OCI-LY1 (cell line): Measurements from ENCODE around the gene AHCTF1.

Experiments
- H2AFZ ChIP-seq: fragments of 200-600 bp; sonication (generic), shearing (Covaris generic); 2 replicates; pipeline ENCODE4 v1.6.0; 2014; ENCODE audit warnings: antibody characterized with exemption, mild to moderate bottlenecking, low read length
- H3F3A ChIP-seq: fragments of 200-600 bp; sonication (generic), shearing (Covaris generic); 2 replicates; pipeline ENCODE4 v1.6.0; 2014; ENCODE audit warnings: mild to moderate bottlenecking, antibody characterized with exemption, low read length, moderate library complexity; ENCODE audit not compliant: insufficient read depth
- H3K27ac ChIP-seq: fragments of 200-600 bp; sonication (generic); 2 replicates; pipeline ENCODE4 v1.5.1; 2014; ENCODE audit warnings: low read length, mixed run types, mild to moderate bottlenecking, low read depth; ENCODE audit not compliant: poor library complexity, severe bottlenecking
- H3K27me3 ChIP-seq: fragments of 200-600 bp; sonication (generic); 2 replicates; pipeline ENCODE4 v1.6.0; 2014; ENCODE audit warnings: antibody characterized with exemption, mild to moderate bottlenecking, low read length, moderate library complexity; ENCODE audit not compliant: insufficient read depth
- H3K36me3 ChIP-seq: fragments of 200-600 bp; sonication (generic); 2 replicates; pipeline ENCODE4 v1.6.1; 2014; ENCODE audit warnings: mild to moderate bottlenecking, antibody characterized with exemption, low read length, moderate library complexity, mixed read lengths; ENCODE audit not compliant: insufficient read depth
- H3K4me1 ChIP-seq: fragments of 200-600 bp; sonication (generic); 2 replicates; pipeline ENCODE4 v1.5.1; 2014; ENCODE audit warnings: mild to moderate bottlenecking, low read length, moderate library complexity; ENCODE audit not compliant: insufficient read depth, severe bottlenecking
- H3K4me2 ChIP-seq: fragments of 200-600 bp; sonication (generic), shearing (Covaris generic); 2 replicates; pipeline ENCODE4 v1.6.1; 2014; ENCODE audit warnings: low read length
- H3K4me3 ChIP-seq: fragments of 200-600 bp; sonication (generic); 2 replicates; pipeline ENCODE4 v1.5.1; 2014; ENCODE audit warnings: low read length, low read depth, mild to moderate bottlenecking, mixed read lengths; ENCODE audit not compliant: poor library complexity, severe bottlenecking
- H3K79me2 ChIP-seq: fragments of 200-600 bp; shearing (Covaris generic); 2 replicates; pipeline ENCODE4 v1.6.1; 2016; ENCODE audit warnings: mixed run types, low read length, mixed read lengths; ENCODE audit not compliant: insufficient read depth
- H3K9ac ChIP-seq: fragments of 200-600 bp; sonication (generic), shearing (Covaris generic); 2 replicates; pipeline ENCODE4 v1.6.1; 2014; ENCODE audit warnings: mild to moderate bottlenecking, low read length, mixed read lengths
- H3K9me2 ChIP-seq: fragments of 200-600 bp; sonication (generic), shearing (Covaris generic); 2 replicates; pipeline ENCODE4 v1.6.1; 2014; ENCODE audit warnings: low read depth, mild to moderate bottlenecking, low read length, mixed read lengths
- H3K9me3 ChIP-seq: fragments of 200-600 bp; shearing (Covaris generic); 2 replicates; pipeline ENCODE4 v1.6.1; 2014; ENCODE audit warnings: low read length, mixed read lengths
- H4K20me1 ChIP-seq: fragments of 200-600 bp; sonication (generic), shearing (Covaris generic); 2 replicates; pipeline ENCODE4 v1.6.0; 2016; ENCODE audit warnings: mild to moderate bottlenecking, low read length; ENCODE audit not compliant: insufficient read depth
- CTCF ChIP-seq: fragments of 200-600 bp; sonication (generic), shearing (Covaris generic); IDR thresholded peaks from 2 replicates; pipeline ENCODE4 v1.5.1; 2017; ENCODE audit warnings: mild to moderate bottlenecking, antibody characterized with exemption, low read length, moderate library complexity, mixed read lengths
- EZH2 ChIP-seq: fragments of 200-600 bp; sonication (generic), shearing (Covaris generic); IDR thresholded peaks from 2 replicates; pipeline ENCODE4 v1.8.0; 2017; ENCODE audit warnings: borderline replicate concordance, mixed run types, mild to moderate bottlenecking, antibody characterized with exemption, low read length, moderate library complexity, mixed read lengths

The AHCTF1 gene

GRCh38 chr1:246946366-246946765 lies 14.6 kb upstream of the AHCTF1 start:
- Histone ChIP-seq H3K36me3 (no peaks in the 10 kb centered on the region), H3K27me3 (peaks cover 3% of the 10 kb centered on the region; the same call in 1 of the 2 replicates), H3K9me2 (no peaks in the 10 kb centered on the region), H3K27ac (no peak overlapping the region), H2AFZ (no peak overlapping the region), H3K79me2 (no peaks in the 10 kb centered on the region), H3F3A (no peaks in the 10 kb centered on the region), H3K4me1 (no peaks in the 10 kb centered on the region), H3K9ac (no peak overlapping the region), H3K4me2 (no peak overlapping the region), H3K4me3 (no peak overlapping the region), H4K20me1 (no peaks in the 10 kb centered on the region), H3K9me3 (no peaks in the 10 kb centered on the region)
- TF ChIP-seq CTCF = no peak
- no peak for TF ChIP-seq EZH2

DNA sequence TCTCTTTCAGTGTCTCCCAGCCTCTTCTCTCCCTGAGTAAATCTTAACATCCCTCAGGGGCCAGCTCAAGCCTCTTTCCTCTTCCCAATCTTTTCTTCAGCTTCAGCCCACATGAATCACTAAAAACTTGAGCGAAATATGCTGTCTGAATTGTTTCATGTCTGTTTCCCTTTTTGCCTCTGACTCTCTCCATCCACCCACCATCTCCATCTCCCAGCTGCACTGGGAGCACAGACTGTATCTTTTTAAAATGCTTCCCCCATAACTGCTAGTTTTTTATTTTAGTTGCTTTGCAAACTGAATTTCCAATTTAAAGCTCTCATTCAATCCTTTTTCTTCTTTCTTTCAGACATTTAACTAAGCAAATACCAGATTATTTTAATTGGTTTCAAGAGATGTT lies 3.0 kb upstream of the AHCTF1 start:
- H3K9me2 ChIP-seq = no peaks in the 10 kb centered on the region
- H3K4me1 ChIP-seq = peaks cover 24% of the 10 kb centered on the region
- peaks cover 12% of the 10 kb centered on the region for H3K79me2 ChIP-seq
- no peaks in the 10 kb centered on the region for H3K9me3 ChIP-seq
- H3K9ac ChIP-seq = no peak overlapping the region
- peak overlapping the region; percentile 28; the same call in 1 of the 2 replicates for H2AFZ ChIP-seq
- TF ChIP-seq CTCF = no peak
- TF ChIP-seq EZH2 = no peak
- no peak overlapping the region for H3K4me2 ChIP-seq
- H4K20me1 ChIP-seq = no peaks in the 10 kb centered on the region
- H3K4me3 ChIP-seq = no peak overlapping the region
- H3K27ac ChIP-seq = no peak overlapping the region
- no peaks in the 10 kb centered on the region for H3K27me3 ChIP-seq
- H3K36me3 ChIP-seq = no peaks in the 10 kb centered on the region
- H3F3A ChIP-seq = no peaks in the 10 kb centered on the region

GRCh38 chr1:246933893-246934292 lies 2.1 kb upstream of the AHCTF1 start:
- no peaks in the 10 kb centered on the region for H3K27me3 ChIP-seq
- no peaks in the 10 kb centered on the region for H3F3A ChIP-seq
- no peaks in the 10 kb centered on the region for H3K9me3 ChIP-seq
- peaks cover 21% of the 10 kb centered on the region for H3K79me2 ChIP-seq
- H2AFZ ChIP-seq = no peak overlapping the region
- H3K27ac ChIP-seq = no peak overlapping the region
- H3K9ac ChIP-seq = no peak overlapping the region
- no peaks in the 10 kb centered on the region for H4K20me1 ChIP-seq
- H3K4me3 ChIP-seq = no peak overlapping the region
- no peaks in the 10 kb centered on the region for H3K9me2 ChIP-seq
- H3K4me2 ChIP-seq = no peak overlapping the region
- TF ChIP-seq CTCF = no peak
- TF ChIP-seq EZH2 = no peak
- peaks cover 7% of the 10 kb centered on the region for H3K36me3 ChIP-seq
- peaks cover 28% of the 10 kb centered on the region for H3K4me1 ChIP-seq
